Measurements from ENCODE around the gene NDRG4.

DNA sequence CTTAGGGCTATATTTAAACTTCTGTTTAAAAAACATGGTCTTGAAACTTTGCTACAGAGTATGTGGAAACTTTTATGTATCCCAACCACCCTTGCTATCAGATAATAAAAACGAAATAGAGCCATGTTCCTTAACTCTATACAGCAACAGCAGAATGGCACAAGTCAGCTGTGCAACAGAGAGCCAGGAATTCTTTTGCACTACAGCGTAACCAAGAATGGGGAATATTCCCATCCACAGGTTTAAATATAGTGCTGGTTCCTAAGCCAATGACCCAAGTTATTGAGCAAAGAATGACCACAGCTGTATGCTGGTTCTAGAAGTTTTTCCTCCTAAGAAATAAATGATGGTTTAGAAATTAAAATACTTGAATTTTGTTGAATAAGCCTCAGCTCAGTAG, 48.4 kb downstream of the NDRG4 start:
- TF ChIP-seq CTCF (conservative IDR thresholded peaks at IDR 0.05; ENCODE audit: low read length) = no peak
- no peak for TF ChIP-seq EZH2phosphoT487 (IDR thresholded peaks at IDR 0.05; ENCODE audit: borderline replicate concordance)
